Measurements from ENCODE around the gene STARD3NL.

STARD3NL gene

DNA sequence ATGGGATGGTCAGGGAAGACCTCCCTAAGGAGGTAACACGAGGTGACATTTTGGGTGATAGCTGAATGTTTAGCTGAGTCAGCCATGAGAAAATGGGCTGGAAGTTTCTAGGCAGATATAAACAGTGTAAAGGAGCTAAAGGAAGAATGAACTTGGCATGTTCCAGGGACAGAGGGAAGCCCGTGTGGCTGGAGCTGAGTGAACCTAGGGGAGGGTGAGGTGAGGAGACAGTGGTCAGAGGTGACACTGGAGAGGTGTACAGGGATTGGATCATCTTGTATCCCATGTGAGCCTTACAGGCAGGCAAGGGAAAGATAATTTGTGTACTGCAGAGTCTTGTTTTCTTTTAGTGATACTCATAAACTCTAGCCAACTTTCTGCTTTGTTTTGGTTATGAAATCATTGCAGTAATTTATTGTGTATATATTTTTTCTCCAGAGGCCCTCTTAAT lies 1.8 kb downstream of the STARD3NL start:
- Histone ChIP-seq H3K4me3 (peak overlapping the region in 1 of 7 experiments; percentile 86), H3K27ac (peak overlapping the region in 7 of 21 experiments; percentile 16 to 95 (median 65))

DNA sequence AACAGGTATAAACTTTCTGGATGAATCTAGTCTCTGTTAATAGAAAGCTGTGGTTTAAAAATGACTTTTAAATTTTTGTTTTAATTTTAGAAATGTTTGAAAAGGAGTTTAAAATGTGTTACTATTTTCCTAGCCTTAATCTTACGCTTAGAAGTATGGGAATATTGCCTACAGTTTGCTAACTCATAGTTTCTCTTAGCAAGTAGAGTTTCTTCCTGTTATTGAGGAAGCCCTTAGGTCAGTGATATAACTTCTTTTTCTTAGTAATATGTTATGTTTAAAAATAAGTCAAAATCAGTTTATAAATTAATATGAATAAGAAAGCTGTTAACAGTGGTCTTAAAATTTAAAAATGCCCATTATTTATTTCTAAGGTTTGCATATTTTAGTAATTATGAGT lies 3.1 kb downstream of the STARD3NL start:
- Histone ChIP-seq H3K4me3 (no peak overlapping the region), H3K27ac (no peak overlapping the region)

GRCh38 chr7:38182450-38182849 lies 4.4 kb downstream of the STARD3NL start:
- H3K4me3 ChIP-seq, result no peak overlapping the region
- H3K27ac ChIP-seq, result no peak overlapping the region

GRCh38 chr7:38185395-38186307 lies 7.6 kb downstream of the STARD3NL start:
- Histone ChIP-seq H3K27ac (no peak overlapping the region), H3K4me3 (no peak overlapping the region)

DNA sequence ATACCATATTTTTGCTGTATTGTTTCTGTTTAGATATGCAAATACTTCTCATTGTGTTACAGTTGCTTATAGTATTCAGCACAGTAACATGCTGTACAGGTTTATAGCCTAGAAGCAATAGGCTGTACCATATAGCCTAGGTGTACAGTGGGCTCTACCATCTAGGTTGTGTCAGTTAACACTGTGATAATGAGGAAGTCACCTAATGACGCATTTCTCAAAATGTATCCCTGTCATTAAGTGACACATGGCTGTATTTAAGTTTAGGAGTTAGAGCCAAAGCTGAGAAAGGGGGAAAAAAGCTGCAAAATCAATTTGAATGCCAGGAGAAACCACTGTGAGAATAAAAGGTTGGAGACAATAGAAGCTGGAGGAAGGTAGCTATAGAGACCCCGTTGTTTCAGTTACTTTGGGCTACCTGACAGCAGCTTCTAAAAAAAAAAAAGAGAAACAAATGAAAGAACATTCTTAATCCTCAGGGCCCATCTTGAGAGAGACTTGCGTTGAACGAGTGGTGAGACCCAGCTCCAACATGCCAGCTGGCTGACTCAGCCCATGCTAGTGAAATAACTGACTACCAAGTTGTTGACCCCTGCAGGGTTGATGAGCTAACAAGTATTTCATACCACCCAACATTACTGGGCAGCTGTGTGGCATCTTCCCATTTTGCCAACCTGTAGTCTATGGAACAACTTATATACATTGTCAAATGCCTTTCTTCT lies 8.7 kb downstream of the STARD3NL start:
- Histone ChIP-seq H3K27ac (no peak overlapping the region), H3K4me3 (no peak overlapping the region)

DNA sequence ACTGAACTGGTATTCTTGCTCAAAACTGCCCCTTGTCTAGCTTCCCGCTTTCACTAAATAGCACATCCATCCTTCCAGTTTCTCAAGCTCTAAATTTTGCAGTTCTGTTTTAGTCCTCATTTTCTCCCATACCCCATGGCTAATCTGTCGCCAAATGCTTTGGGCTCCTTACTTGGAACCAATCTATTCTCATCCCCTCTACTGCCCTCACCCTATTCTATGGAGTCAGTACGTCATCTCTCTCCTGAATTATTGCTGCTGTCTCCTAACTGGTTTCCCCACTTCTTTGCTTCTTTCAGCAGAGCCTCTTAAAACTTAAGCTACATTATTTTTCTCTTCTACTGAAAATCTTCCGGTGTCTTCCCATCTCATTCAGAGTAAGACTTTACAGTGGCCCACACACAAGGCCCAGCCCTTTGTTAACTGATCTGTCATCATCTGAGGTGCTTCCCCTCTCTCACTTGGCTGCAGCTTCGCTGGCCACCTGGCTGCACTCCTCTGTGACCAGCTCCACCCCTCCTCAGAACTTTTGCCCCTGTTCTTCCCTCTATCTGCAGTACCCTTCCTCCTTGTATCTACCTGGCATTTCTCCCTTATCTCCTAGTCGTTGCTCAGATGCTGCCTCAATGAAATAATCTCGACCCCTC lies 9.9 kb downstream of the STARD3NL start:
- H3K27ac ChIP-seq, result no peak overlapping the region
- no peak overlapping the region for H3K4me3 ChIP-seq

- no peak overlapping the region for H3K27ac ChIP-seq
- no peak overlapping the region for H3K4me3 ChIP-seq
Observed at GRCh38 chr7:38189231-38189938, 11.3 kb downstream of the STARD3NL start.

- no peak overlapping the region for H3K27ac ChIP-seq
- H3K4me3 ChIP-seq, result no peak overlapping the region
Observed at GRCh38 chr7:38190011-38190410, 12.0 kb downstream of the STARD3NL start.

DNA sequence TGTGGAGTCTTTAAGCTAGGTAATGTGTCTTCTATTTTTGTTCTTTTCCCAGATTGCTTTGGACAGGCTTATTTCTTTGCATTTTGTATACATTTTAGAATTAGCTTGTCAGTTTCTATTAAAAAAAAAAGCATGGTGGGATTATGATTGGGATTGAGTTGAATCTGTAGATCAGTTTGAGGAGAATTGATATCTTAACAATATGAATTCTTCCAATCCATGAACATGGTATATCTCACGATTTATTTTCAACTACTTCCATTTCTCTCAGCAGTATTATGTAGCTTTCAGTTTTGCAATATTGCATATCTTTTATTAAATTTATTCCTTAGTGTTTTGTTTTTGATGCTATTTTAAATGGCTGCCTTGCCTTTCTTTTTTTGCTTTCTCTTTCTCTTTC lies 13.7 kb downstream of the STARD3NL start:
- Histone ChIP-seq H3K4me3 (no peak overlapping the region), H3K27ac (no peak overlapping the region)

DNA sequence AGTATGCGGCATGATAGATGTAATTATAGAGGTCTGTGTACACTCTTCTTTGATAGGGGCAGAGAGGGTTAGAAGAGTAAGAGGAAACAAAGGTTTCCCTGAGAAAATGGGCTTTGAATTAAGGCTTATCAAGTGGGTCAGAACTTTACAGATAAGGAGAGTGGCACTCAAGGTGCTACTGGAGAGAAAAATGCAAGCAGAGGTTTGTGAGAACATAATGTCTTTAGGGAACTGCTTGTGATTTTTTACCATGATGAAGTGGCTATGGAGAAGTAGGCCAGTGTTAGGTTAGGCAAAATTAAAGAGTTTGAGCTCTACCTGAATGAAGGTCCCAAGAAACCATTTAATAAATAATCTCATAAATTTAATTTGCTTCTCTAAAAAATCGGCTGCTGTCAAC lies 14.3 kb downstream of the STARD3NL start:
- Histone ChIP-seq H3K4me3 (no peak overlapping the region), H3K27ac (no peak overlapping the region)

GRCh38 chr7:38195804-38196595 lies 18.0 kb downstream of the STARD3NL start:
- peak overlapping the region in 1 of 21 experiments; percentile 14 for H3K27ac ChIP-seq
- H3K4me3 ChIP-seq, result no peak overlapping the region

- no peak overlapping the region for H3K27ac ChIP-seq
Observed at GRCh38 chr7:38198366-38198765, 20.3 kb downstream of the STARD3NL start.

DNA sequence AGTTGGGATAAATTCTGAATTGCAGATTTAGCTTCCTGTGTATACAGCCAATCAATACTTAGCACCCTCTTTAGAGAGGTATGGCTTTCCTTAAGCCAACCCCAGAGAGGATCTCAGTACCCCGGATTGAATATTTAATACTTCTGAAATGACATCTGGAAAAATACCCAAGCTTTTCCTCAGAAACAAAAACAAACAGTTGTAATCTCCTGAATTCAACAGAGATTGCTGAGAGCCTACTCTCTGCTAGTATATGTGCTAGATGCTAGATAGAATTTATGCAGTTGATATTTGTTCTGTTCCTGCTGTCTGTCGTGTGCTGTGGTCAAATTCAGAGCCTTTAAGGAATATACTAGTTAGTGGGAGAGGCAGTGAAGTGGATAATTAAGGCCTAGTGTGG lies 21.1 kb downstream of the STARD3NL start:
- Histone ChIP-seq H3K27ac (no peak overlapping the region), H3K4me3 (no peak overlapping the region)

More at GRCh38 chr7:38198366-38198765, 20.3 kb downstream of the STARD3NL start:
- H3K4me3 ChIP-seq, result no peak overlapping the region

DNA sequence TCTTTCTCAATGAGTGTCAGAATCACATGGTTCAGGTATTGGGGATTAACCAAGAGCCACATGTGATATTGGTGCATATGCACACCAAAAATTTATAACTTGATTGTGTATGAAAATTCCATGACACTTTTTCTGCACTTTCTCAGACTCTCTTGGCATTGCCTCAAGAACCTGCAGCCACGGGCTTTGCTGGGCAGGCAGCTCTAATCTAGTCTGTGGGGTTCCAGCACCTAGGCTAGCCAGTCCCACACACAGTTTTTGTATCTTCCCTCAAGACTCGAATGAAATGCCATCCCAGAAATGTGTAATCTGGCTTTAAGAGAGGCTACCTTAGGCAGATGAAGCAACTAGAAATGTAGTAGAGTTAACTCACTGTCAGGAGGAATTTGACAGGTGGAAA lies 21.7 kb downstream of the STARD3NL start:
- H3K27ac ChIP-seq, result peak overlapping the region in 1 of 21 experiments; percentile 5
- H3K4me3 ChIP-seq, result no peak overlapping the region

DNA sequence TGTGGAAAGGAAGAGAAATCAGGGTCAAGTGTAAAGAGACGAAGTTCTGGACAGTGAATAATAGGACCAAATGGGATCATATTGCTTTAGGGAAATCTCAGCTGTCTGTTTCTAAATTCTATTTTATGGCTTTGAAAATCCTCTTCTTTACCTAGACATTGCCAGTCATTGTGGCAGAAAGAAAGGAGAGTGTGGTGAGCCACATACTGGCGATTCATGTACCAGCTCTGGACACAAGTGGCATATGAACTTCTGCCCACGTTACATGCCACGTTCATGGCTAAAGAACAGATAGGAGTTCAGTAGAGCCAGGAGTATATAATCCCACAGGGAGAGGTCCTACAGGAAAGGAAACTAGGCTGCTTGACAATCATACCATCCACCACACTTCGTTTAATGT lies 28.0 kb downstream of the STARD3NL start:
- Histone ChIP-seq H3K27ac (no peak overlapping the region), H3K4me3 (no peak overlapping the region)

GRCh38 chr7:38207843-38208242 lies 29.8 kb downstream of the STARD3NL start:
- H3K4me3 ChIP-seq, result no peak overlapping the region

DNA sequence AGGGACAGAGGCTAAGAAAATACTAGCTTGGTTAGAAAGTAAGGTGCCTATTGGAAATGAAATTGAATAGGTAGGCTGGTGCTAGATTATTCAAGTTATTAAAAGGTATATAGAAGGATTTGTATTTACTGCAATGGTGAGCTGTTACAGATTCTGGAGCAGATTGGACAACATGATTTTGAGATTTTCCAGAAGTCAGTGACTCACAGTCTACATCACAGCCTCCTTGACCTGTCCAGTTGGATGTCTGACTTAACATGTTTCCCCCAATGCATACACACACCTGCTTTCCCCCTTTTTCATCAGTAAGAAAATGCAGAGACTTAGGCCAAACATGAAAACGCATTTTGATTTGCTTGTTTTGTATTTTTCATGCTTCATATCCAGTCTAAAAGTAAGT lies 33.4 kb downstream of the STARD3NL start:
- H3K27ac ChIP-seq, result peak overlapping the region in 2 of 21 experiments; percentile 5 to 30

More at GRCh38 chr7:38207843-38208242, 29.8 kb downstream of the STARD3NL start:
- no peak overlapping the region for H3K27ac ChIP-seq

GRCh38 chr7:38211940-38212339 lies 33.9 kb downstream of the STARD3NL start:
- Histone ChIP-seq H3K27ac (peak overlapping the region in 1 of 21 experiments; percentile 5), H3K4me3 (no peak overlapping the region)

More for the DNA sequence above, 33.4 kb downstream of the STARD3NL start:
- no peak overlapping the region for H3K4me3 ChIP-seq

- peak overlapping the region in 2 of 21 experiments; percentile 35 to 67 for H3K27ac ChIP-seq
- no peak overlapping the region for H3K4me3 ChIP-seq
Observed at GRCh38 chr7:38215115-38215514, 37.1 kb downstream of the STARD3NL start.
